GM12864 (cell line): Measurements from ENCODE around the gene TSPEAR.

Source experiments
- DNase-seq: peaks from one replicate; pipeline ENCODE4 v3.0.0-alpha.2; 2011; ENCODE audit warnings: low read depth
- H3K4me3 ChIP-seq: 2 replicates; pipeline ENCODE4 v1.5.1; 2011; ENCODE audit warnings: mild to moderate bottlenecking, low read depth, low read length, control low read depth
- CTCF ChIP-seq: IDR thresholded peaks from 2 replicates; pipeline ENCODE4 v1.5.1; 2011; ENCODE audit warnings: low read depth, mild to moderate bottlenecking, moderate library complexity, low read length, control low read depth, inconsistent platforms; ENCODE audit errors: missing control alignments

The TSPEAR gene

GRCh38 chr21:44495611-44496563, 215.5 kb downstream of the TSPEAR start:
- TF ChIP-seq CTCF: no peak
- no peak overlapping the region for H3K4me3 ChIP-seq
- DNase-seq: no peak

- no peak overlapping the region for H3K4me3 ChIP-seq
- TF ChIP-seq CTCF: no peak
- no peak for DNase-seq
These were observed 216.4 kb downstream of the TSPEAR start for GRCh38 chr21:44494956-44495355.

- DNase-seq: no peak
- H3K4me3 ChIP-seq: no peak overlapping the region
- TF ChIP-seq CTCF: no peak
These were observed 217.0 kb downstream of the TSPEAR start for GRCh38 chr21:44494418-44494817.

DNA sequence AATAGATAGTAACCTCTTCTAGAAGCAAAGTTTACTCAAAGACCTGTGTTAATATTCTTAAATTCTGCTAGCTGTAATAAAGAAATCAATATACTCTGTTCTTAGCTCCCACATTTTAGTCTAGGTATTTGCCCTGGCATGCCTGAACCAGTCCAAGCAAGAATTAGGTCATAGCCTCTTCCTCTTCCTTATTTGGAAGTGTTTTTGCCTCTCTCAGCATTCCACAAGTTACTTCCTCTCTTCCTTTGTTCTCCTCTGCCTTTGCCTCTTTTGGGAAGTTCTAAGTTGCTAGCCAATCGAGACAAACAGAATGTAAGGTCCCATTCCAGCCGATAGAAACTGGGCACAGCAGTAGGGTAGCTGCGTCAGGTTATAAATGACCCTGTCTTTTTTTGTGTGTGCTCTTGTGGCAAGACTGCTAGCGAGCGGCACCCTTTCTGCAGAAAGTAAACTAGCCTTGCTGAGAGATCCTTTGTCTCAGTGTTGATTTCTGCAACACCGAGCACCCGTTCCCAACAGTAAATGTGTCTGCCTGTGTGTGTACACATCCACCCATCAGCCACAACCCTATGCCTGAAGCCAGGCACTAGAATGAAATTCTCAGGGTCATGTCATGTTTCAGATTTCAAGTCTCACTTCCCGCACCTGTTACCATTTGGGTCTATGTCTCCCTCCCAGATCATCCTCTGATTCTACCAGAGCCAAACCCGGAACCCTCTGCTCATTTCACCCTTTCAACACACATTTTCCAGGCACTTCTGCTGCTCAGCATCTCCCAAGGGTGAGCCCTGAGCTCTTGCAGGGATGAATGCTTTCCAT, 218.6 kb downstream of the TSPEAR start:
- DNase-seq: no peak
- no peak for TF ChIP-seq CTCF
- no peak overlapping the region for H3K4me3 ChIP-seq

DNA sequence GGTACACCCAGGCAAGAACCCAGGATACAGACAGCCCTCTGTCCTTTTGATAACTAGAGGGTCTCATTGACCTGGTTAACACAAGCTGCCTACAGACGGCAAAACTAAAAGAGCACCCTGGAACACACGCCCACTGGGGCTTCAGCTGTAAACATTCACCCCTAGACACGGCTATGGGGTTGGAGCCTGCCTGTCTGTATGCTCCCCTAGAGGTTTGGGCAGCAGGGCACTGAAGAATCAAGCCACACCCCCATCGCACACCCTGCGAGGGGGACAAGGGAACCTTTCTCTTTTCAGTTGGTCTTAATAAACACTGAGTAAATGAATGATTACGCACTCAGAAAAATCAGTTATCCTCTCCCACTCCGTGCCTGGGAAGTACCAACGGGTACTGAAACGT, 220.6 kb downstream of the TSPEAR start:
- H3K4me3 ChIP-seq: no peak overlapping the region
- no peak for DNase-seq

GRCh38 chr21:44490405-44490804, 221.0 kb downstream of the TSPEAR start:
- no peak for DNase-seq
- no peak for TF ChIP-seq CTCF
- no peak overlapping the region for H3K4me3 ChIP-seq

More for the DNA sequence above, 220.6 kb downstream of the TSPEAR start:
- no peak for TF ChIP-seq CTCF
